GM19043 (cell line): ENCODE data around the gene FAM186B.
"Not testable (repeated sequence)": the region's sequence is repeated elsewhere in the genome, so short reads cannot be mapped to it uniquely, and the experiment has no call there.

Experiments used
- ATAC-seq: cut with Tn5 transposase; IDR thresholded peaks from one replicate; pipeline ENCODE4 v1.9.1; 2021; ENCODE audit warnings: low read depth; ENCODE audit not compliant: unreplicated experiment

Gene FAM186B, protein sequence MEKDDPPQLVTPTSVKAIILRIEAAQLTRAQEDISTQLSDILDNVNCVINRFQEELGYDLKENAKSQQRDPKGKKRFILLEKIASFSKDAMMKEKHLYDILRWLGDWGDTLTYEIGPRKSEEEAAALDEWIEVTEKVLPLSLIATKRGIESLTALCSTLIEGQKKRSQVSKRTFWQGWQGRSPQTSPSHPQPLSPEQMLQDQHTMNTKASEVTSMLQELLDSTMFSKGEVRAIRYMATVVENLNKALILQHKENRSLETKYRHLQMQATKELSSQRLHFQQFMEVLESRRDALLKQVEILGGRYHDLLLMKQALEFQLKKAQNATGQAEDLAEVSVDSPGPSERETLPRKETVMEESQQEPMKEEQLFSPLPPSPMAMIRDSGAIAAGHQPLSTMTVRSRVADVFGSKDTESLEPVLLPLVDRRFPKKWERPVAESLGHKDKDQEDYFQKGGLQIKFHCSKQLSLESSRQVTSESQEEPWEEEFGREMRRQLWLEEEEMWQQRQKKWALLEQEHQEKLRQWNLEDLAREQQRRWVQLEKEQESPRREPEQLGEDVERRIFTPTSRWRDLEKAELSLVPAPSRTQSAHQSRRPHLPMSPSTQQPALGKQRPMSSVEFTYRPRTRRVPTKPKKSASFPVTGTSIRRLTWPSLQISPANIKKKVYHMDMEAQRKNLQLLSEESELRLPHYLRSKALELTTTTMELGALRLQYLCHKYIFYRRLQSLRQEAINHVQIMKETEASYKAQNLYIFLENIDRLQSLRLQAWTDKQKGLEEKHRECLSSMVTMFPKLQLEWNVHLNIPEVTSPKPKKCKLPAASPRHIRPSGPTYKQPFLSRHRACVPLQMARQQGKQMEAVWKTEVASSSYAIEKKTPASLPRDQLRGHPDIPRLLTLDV

DNA sequence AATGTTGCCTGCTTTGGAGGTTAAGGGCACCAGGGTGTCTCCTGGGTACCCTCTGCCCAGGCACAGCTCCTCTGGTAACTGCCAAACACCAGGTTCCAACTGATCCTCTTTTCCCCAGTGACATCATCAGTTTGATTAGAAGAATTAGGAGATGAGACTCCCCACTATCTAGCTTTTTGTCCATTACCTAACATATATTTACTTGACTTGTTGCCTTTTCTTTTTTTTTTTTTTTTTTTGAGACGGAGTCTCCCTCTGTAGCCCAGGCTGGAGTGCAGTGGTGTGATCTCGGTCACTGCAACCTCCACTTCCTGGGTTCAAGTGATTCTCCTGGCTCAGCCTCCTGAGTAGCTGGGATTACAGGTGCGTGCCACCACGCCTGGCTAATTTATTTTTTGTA, at the start of gene FAM186B:
Gene FAM186B, minus strand, starts transcription at position 101 of the 400 bp plus-strand sequence. CDS start 162 bp downstream, outside the sequence.
- ATAC-seq, result not testable (repeated sequence)

DNA sequence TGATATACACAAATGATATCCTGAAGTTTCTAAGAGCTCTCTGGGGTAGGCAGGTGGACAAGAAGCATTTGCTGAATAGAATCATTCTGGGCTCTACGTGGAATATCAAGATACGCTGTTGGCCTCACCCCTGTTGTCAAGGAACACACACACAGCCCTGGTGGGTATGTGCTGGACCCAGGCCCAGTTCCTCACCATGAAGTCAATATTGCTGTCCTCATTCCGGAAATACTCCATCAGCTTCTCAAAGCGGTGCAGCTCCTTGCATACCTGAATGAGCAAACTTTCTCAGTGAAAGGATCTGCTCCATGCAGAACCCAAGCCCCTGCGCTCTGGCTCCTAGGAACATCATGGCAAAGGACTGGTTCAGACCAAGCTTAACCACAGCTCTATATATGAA, 49.3 kb upstream of the FAM186B start:
- ATAC-seq, result no peak

DNA sequence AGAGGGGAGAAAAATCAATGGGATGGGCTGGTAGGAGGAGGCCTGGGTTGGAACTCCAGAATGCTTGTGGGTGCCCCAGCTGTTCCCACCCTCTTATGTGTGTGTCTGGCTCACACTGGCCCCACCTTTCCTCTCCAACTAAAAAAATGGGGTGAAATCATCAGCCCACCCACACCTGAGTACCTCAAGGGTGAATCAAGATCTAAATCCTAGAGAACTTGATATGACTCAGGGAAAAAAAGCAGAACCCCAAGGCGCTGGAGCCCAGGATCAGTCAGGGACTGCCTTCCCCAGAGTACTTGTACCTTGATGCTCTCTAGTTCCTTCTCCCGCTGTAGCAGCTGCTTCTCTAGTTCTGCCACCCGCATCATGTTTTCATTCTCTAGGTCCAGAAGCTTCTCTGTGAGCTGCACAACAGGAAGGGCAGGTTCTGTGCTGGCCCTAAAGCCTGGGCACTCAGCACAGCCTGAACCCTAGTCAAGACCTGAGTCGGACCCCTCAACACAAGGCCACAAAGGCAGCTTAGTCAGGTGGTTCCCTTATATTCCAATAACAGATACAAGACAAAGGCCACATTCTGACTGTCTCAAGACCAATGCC, 47.6 kb upstream of the FAM186B start:
- ATAC-seq, result no peak

DNA sequence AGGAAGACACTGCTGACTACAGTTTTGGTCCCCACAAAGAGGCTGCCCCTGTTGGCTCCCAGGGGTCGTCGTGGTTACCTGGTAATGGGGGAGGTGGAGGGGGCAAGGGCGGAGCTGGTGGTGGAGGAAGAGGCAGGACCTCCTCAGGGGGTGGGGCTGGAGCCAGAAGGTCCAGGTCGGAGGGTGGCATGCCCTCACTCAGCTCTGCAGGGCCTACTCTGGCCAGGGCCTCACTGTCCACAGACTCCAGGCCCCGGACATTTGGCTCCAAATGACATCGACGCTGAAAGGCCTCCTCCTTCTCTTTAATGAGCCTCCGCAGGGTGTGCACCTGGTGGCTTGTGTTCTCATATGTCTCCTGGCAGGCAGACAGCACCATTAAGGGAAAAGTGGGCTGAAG, 46.4 kb upstream of the FAM186B start:
- no peak for ATAC-seq

DNA sequence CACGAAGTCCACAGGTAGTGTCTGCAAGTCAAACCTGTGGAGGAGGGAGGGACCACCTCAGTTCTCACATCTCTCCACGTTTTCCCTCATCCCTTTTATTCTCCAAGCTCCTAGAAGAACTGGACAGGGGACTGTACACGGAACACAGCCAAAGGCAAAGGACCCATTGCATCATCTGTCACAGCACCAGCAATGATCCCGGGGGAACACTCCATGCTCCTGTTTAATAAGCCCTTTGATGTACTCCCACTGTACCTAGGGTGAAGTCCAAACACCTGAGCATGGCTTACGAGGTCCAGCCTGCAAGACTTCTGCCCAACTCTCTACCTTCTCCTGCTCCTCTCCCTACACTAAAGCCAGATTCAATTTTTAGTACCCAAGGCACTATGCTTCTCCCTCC, 44.5 kb upstream of the FAM186B start:
- ATAC-seq, result no peak

DNA sequence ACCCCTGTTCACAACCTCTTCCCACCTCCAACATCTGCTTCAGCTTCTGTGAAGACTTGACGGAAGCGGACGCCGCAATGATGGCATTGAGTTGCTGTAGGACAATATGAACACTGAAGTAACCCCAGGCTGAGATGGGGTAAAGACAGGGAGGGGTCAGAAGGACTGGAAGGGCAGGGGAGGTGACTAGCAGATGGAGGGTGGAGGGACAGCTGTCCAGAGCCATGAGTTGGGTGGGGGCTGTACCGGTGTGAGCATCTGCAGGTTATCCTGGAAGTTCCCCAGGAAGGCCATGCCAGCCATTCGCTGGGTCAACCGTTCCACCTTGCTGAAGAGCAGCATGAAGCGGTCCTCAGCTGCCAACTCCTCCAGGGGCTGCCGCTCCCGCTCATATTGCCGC, 44.0 kb upstream of the FAM186B start:
- ATAC-seq, result no peak

DNA sequence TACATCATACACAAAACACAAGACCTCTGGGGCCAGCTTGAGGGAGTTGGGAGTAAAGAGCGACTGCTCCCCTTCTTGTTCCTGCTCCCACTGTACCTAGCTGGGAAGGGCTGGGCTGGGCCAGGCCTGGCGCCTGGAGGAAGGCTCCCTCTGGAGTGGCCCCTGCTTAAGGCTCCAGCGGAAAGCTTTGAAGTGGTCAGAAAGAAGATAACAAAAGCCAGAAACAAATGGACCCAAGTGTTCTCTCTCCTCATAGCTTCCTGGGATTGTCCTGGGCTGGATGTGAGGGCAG, 43.2 kb upstream of the FAM186B start:
- ATAC-seq, result no peak

DNA sequence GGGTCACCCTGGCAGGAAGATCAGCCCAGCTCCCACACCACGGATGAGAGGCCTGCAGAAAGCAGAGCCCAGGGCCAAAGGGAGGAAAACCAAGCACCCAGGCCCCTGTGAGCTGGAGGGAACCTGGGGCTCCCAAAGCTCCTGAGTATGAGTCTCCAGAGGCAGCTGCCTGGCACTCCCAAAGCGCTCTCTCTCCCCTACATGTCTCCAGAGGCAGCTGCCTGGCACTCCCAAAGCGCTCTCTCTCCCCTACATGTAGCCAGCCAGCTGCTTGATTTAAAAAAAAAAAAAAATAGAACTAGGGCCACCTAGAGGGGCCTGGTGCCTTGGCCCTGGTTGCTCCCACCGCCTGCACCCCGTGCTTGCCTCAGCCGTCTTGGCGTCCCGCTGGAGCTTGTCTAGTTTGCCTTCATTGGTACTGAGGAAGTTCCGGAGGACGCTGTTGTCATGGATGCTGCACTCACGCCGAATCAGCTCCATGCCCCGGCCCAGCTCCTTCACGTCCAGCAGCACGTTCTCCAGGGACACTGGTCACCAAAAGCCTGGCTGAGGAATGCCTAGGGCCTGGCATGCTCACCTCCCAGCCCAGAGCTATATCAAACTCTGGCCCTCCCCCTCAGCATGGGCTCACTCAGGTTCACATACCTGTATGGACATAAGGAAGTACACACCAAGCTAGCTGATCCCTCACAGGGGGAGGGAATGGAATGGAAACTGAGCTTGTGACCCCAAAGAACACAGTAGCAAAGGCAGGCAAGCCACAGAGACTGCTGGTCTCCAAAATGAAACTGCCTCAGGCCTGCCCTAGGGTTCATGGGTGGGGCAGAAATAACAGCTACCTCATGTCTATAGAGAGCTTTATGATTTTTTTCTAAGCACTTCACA, 42.6 kb upstream of the FAM186B start:
- no peak for ATAC-seq

DNA sequence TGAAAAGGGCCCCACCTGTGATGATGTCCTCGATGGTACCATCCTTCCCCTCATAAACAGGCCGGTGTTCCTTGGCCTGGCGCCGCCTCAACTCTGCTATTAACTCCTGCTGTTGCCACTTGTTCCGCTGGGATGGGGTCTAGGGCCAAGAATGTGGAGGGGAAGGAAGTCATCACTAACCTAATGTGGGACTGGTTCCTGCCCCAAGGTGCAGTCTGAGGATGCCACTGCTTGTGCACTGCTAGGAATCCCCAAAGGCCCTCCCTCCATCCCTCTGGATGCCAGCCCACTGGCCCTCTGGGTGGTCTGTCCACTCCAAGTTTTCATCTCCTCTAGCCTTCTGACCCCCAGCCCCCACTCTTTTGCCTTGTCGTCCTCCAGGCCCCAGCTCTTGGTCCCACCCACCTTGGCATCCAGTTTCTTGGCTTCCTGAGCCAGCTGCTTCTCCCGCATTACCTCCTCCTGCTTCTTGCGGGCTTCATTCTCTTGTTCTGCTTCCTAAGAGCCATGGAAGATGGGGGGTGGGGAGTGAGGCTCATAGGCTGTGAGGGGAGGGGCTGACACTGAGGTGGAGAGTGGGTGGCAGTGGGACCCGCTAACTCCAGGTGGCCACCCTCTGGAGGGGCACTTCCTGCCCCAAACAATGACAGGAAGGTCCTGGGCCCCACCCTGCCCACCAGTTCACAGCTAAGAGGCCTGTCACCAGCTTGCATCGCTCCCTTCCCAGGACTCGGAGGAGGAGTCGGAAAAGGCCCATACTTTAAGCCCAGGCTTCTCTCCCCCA, 41.6 kb upstream of the FAM186B start:
- ATAC-seq, result no peak

DNA sequence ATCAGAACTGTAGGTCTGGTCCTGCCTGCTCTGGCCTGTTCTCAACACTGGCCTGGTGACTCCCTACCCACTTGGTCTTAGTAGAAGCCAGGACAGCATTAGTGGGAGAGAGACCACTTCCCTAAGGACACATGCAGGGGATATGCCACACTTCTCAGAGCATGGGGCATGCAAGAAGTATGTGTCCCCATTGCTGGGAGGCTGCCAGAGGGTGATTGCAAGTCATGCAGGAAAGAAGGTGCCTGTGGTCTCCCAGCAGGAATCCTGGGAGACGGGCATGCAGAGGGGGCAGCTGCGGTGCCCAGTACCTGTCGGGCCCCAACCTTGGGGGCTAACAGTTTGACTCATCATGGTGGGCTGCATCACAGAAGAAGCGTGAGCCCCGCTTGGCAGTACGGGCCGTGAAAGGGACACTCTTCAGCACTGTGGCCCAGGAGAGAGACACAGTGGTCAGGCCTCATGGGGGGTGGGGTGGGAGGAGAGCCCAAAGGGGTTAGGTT, 40.9 kb upstream of the FAM186B start:
- ATAC-seq, result no peak

DNA sequence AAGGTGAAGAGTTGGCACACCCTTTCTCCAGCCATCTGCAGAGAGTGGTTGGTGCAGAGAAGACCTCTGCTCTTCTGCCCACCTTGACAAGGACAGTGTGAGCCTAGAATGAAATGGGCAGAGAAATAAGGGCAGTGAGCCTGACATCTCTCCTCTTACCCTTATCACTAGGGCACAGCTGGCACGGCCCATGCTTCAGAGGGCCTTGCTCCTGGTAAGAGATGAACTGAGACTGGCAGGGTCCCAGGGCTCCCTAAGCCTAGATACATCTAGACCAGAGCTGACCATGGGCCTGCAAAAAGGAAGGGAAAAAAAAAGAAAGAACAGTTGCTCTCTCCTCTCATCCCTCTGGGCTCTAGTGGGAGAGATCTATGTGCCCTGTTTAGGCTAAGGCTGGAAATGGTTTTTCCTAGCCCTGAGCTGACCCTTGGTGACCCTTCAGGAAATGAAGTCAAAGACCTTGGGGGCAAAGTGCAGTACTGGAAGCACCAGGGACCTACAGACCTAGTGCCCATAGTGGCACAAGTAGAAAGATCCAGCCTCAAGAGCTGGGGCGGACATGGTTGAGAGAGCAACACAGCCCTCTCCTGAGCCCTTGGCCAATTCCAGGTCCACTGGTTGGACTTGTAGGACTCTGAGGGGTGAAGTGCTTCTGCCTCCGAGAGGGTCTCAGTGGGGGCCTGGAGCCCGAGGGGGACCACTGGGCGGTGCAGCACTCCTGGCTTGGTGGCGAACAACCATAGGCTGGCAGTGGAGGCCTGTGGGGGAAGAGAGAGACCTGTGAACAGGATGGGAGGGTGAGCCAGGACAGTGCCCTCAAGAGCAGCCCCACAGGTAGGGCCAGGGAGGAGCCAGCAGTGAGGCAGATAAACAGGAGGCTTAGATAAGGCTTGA, 40.0 kb upstream of the FAM186B start:
- no peak for ATAC-seq

DNA sequence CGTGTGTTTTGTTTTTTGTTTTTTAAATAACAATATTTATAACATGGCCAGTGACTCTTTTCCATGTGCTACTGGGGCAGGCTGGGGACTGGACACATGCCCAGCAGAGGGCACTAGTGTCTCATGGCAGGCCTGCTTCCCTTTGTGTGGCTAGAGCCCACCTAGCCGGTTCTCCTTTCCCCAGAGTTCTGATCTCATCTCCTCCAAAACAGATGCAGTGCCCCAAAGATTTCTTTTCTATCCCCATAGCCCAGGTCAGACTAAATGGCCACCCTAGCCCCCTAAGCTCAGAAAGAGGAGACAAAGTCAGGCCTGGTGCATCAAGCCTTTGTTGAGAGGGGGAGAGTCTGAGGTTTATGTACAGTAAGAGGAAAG, 39.2 kb upstream of the FAM186B start:
- no peak for ATAC-seq

DNA sequence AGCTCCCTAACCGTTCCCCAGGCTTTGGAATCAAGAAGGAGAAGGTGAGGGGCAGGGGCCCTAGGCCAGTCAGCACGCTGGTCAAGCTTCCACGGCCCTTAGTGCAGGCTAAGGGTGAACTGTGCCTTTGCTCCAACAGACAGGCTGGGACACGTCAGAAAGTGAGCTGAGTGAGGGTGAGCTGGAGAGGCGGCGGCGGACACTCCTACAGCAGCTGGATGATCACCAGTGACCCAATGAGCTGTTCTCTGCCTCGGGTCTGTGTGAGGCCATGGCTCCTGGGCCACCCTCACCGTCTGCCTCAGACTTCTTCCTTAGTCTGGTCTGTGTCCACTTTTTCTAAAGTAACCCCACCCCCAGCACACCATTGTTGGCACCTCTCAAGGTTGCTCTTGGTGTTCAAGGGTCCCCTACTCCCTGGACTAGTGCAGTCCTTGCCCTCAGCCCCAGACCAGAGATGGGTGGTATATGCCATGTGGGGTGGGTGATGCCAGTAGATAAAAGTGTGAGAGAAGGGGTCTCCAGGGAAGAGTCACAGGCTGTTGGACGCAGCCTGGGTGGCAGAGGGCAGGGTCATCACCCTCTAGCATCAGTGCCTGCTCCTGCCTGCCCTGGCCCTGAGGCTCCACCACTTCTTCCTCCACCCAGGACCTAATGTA, 38.7 kb upstream of the FAM186B start:
- no peak for ATAC-seq

DNA sequence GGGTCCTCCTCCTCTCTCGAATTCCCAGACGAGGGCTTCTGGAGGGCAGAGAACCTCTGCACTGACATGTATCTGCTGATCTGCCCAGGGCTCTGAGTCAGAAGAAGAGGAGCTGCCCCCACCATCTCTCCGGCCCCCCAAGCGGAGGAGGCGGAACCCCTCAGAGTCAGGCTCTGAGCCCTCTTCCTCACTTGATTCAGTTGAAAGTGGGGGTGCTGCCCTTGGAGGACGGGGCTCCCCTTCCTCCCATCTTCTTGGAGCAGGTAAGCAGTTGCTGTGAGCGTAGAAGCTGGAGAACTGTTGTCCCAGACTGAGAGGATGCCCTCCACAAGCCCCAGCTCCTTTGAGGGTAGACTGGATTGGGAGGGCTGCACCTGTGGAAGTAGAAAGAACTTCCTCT, 37.7 kb upstream of the FAM186B start:
- no peak for ATAC-seq

DNA sequence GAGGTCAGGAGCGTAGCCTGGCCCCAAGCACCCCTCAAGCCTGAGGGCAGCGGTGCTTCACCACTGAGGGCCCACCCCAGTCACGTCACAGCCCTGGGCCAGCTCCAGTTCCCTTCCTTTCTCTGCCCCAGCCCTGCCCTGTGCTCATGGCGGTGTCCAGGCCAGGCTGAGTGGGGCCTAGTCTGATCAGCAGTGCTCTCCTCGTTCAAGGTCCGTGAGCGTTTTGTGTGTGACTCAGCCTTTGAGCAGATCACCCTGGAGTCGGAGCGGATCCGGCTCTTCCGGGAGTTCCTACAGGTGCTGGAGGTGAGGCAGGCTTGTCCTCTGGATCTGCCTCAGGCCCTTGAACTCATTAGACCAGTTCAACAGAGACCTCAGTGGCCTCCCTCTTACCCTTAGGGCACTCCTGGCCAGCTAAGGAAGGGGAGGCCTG, 36.9 kb upstream of the FAM186B start:
- no peak for ATAC-seq

DNA sequence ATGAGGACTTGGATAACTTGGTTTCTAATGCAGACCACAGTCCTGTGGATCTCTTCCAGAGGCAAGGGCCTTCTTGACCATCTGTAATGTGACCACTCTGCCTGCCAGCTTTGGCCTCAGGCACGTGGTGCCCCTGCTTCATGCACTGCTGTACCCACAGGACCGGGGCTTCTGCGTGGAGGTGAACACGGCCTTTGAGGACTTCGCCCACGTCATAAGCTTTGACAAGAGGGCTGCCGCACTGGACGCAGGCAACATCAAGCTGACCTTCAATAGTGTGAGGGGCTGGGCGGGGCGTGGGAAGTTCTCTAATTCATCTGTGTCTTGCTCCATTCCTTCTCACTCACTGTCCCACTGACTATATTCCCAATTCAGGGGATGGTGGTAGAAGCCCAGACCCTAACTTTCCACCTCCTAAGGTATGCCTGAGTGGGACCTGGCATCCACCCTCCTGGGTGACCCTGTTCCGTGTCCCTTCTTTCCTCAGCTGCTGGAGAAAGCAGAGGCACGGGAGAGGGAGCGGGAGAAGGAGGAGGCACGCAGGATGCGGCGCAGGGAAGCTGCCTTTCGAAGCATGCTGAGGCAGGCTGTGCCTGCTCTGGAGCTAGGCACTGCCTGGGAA, 36.4 kb upstream of the FAM186B start:
- no peak for ATAC-seq

DNA sequence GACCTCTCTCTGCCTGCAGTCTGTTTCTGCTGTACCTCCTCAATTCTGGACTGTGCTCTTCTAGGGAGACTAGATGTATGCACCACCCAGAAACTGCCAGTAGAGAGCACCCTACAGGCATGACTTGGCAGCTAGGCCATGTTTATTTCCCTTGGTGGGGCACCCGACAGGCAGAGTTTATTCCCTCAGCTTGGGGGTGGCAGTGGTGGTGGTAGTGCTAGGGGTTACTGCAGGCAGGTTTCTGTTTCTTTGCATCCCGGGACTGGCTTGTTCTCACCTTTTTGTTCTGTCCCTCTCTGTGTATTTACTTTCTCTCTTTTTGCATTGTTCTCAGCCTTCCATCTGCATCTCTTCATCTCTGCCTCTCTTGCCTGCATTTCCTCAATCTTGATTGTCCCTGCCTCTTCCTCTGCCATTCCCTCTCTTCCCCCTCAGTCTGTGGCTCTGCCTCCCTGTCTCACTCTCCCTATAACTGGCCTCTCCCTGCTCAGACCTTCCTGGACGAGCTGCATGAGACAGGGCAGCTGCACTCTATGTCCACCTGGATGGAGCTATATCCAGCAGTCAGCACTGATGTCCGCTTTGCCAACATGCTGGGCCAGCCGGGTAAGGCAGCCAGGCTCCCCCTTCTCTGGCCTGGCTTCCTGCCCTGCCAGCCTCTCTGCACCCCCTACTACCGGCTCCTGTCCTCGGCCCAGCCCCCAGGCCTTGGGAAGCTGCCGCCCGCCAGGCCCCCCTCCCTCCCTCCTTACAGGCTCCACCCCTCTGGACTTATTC, 31.7 kb upstream of the FAM186B start:
- peak; percentile 61 for ATAC-seq
